Upper lobe of left lung (tissue), 4 donors: Measurements from ENCODE around the gene MIS18BP1.

ENCODE experiments used
- CTCF ChIP-seq, 6 experiments: fragments of 450-650 bp in 4 of 6; fragments of 200-600 bp in 2 of 6; sonication (generic) in 2 of 6; IDR thresholded peaks; one replicate each; pipeline ENCODE4 v1.5.1; 2016 to 2019; ENCODE audit warnings: antibody characterized with exemption in 6 of 6
- EP300 ChIP-seq, 4 donors: sonication (generic); formaldehyde crosslinking; IDR thresholded peaks; one replicate each; pipeline ENCODE4 v1.5.1; 2017; ENCODE audit warnings: antibody characterized with exemption in 4 of 4, control low read depth in 2 of 4
- POLR2AphosphoS5 ChIP-seq, 2 donors: sonication (generic); formaldehyde crosslinking; IDR thresholded peaks; one replicate each; pipeline ENCODE4 v1.5.1; 2017; ENCODE audit warnings: antibody characterized with exemption in 2 of 2

- TF ChIP-seq CTCF (IDR thresholded peaks at IDR 0.05) (no peak), POLR2AphosphoS5 (IDR thresholded peaks at IDR 0.05) (no peak), EP300 (IDR thresholded peaks at IDR 0.05) (no peak)
Observed at GRCh38 chr14:45252366-45253069, 484 bp downstream of the MIS18BP1 start.
